Neural cell (in vitro differentiated cells): Measurements from ENCODE around the gene MAPK11. TPM values are rescaled to one million over a fixed set of nuclear protein-coding genes. Genes with fewer than 3 reads are reported as not detected.

ENCODE experiments used
- H2AFZ ChIP-seq: fragments of 200-600, 300-800 bp; sonication (generic), shearing (Covaris generic); 2 replicates; pipeline ENCODE4 v1.6.0; 2014; ENCODE audit warnings: low read depth, mild to moderate bottlenecking, antibody characterized with exemption, low read length, moderate library complexity
- H3F3A ChIP-seq: fragments of 200-600 bp; shearing (Covaris generic); 2 replicates; pipeline ENCODE4 v1.6.1; 2016; ENCODE audit warnings: mild to moderate bottlenecking, moderate library complexity, mixed read lengths, antibody characterized with exemption, low read length; ENCODE audit not compliant: insufficient read depth, poor library complexity, severe bottlenecking
- H3K27ac ChIP-seq: fragments of 200-600, 300-800 bp; sonication (generic), shearing (Covaris generic); 2 replicates; pipeline ENCODE4 v1.5.1; 2014; ENCODE audit warnings: mild to moderate bottlenecking, low read length, moderate library complexity
- H3K27me3 ChIP-seq: fragments of 300-800, 200-600 bp; sonication (generic), shearing (Covaris generic); 2 replicates; pipeline ENCODE4 v1.6.0; 2014; ENCODE audit warnings: mild to moderate bottlenecking, low read depth, low read length, moderate library complexity; ENCODE audit not compliant: insufficient read depth
- H3K36me3 ChIP-seq: fragments of 300-800, 200-600 bp; sonication (generic), shearing (Covaris generic); 2 replicates; pipeline ENCODE4 v1.5.1; 2014; ENCODE audit warnings: mild to moderate bottlenecking, antibody characterized with exemption, low read length, moderate library complexity; ENCODE audit not compliant: insufficient read depth
- H3K4me2 ChIP-seq: fragments of 300-800, 200-600 bp; sonication (generic), shearing (Covaris generic); 2 replicates; pipeline ENCODE4 v1.6.0; 2014; ENCODE audit warnings: mild to moderate bottlenecking, low read length
- H3K4me3 ChIP-seq: fragments of 300-800, 200-600 bp; sonication (generic), shearing (Covaris generic); 2 replicates; pipeline ENCODE4 v1.5.1; 2014; ENCODE audit warnings: mild to moderate bottlenecking, low read length, moderate library complexity
- H3K79me2 ChIP-seq: fragments of 200-600 bp; shearing (Covaris generic); replicated peaks from 2 replicates; pipeline ENCODE4 v1.6.0; 2014; ENCODE audit warnings: mild to moderate bottlenecking, low read length, moderate library complexity; ENCODE audit not compliant: insufficient read depth
- H3K9ac ChIP-seq: fragments of 300-800, 200-600 bp; sonication (generic), shearing (Covaris generic); 2 replicates; pipeline ENCODE4 v1.6.1; 2016; ENCODE audit warnings: mild to moderate bottlenecking, low read length, mixed read lengths
- H3K9me2 ChIP-seq: fragments of 200-600 bp; shearing (Covaris generic); 2 replicates; pipeline ENCODE4 v1.6.1; 2016; ENCODE audit warnings: mild to moderate bottlenecking, low read length, mixed read lengths; ENCODE audit not compliant: insufficient read depth
- H3K9me3 ChIP-seq: fragments of 200-600, 300-800 bp; sonication (generic), shearing (Covaris generic); 2 replicates; pipeline ENCODE4 v1.6.1; 2016; ENCODE audit warnings: mild to moderate bottlenecking, mixed run types, low read length, moderate library complexity, mixed read lengths
- H4K20me1 ChIP-seq: fragments of 200-600 bp; shearing (Covaris generic); 2 replicates; pipeline ENCODE4 v1.6.1; 2016; ENCODE audit warnings: mild to moderate bottlenecking, mixed run types; ENCODE audit not compliant: insufficient read depth
- CTCF ChIP-seq: fragments of 450-650 bp; IDR thresholded peaks from 2 replicates; pipeline ENCODE4 v1.5.1; 2014; ENCODE audit warnings: antibody characterized with exemption, mild to moderate bottlenecking, moderate library complexity; ENCODE audit not compliant: poor library complexity, severe bottlenecking
- EP300 ChIP-seq: fragments of 450-650 bp; conservative IDR thresholded peaks from 2 replicates; pipeline ENCODE4 v1.6.1; 2014; ENCODE audit warnings: antibody characterized with exemption, mild to moderate bottlenecking, moderate library complexity; ENCODE audit not compliant: poor library complexity, severe bottlenecking
- EZH2 ChIP-seq: fragments of 200-600, 300-800 bp; shearing (Covaris generic), sonication (generic); IDR thresholded peaks from 2 replicates; pipeline ENCODE4 v1.6.1; 2014; ENCODE audit warnings: antibody characterized with exemption, low read length, borderline replicate concordance, mild to moderate bottlenecking; ENCODE audit not compliant: insufficient read depth, poor library complexity, severe bottlenecking
- MXI1 ChIP-seq: fragments of 450-650 bp; conservative IDR thresholded peaks from 2 replicates; pipeline ENCODE4 v1.6.1; 2014; ENCODE audit warnings: antibody characterized with exemption, mild to moderate bottlenecking; ENCODE audit not compliant: poor library complexity, severe bottlenecking
- POLR2AphosphoS5 ChIP-seq: IDR thresholded peaks from 2 replicates; pipeline ENCODE4 v1.6.1; 2012
- RAD21 ChIP-seq: fragments of 450-650 bp; conservative IDR thresholded peaks from 2 replicates; pipeline ENCODE4 v1.6.1; 2014; ENCODE audit warnings: antibody characterized with exemption, mild to moderate bottlenecking, moderate library complexity
- SMC3 ChIP-seq: fragments of 450-650 bp; conservative IDR thresholded peaks from 2 replicates; pipeline ENCODE4 v1.6.1; 2014; ENCODE audit warnings: antibody characterized with exemption, mild to moderate bottlenecking, moderate library complexity; ENCODE audit not compliant: poor library complexity
- TAF1 ChIP-seq: IDR thresholded peaks from 2 replicates; pipeline ENCODE4 v1.6.1; 2012; ENCODE audit warnings: low read depth
- polyA plus RNA-seq: library from polyadenylated mRNA; depleted of rRNA; stranded (reverse); fragments of >200 nt; gene quantifications from 2 replicates; pipeline ENCODE4 v1.2.3, GENCODE V29; 2014
- TF ChIP-seq, protein P1 (sequence below): IDR thresholded peaks from 2 replicates; pipeline ENCODE4 v1.6.1; 2012; ENCODE audit warnings: borderline replicate concordance

MAPK11 gene
- polyA plus RNA-seq, 1 donor from 2014 or later = 36.3 TPM

DNA sequence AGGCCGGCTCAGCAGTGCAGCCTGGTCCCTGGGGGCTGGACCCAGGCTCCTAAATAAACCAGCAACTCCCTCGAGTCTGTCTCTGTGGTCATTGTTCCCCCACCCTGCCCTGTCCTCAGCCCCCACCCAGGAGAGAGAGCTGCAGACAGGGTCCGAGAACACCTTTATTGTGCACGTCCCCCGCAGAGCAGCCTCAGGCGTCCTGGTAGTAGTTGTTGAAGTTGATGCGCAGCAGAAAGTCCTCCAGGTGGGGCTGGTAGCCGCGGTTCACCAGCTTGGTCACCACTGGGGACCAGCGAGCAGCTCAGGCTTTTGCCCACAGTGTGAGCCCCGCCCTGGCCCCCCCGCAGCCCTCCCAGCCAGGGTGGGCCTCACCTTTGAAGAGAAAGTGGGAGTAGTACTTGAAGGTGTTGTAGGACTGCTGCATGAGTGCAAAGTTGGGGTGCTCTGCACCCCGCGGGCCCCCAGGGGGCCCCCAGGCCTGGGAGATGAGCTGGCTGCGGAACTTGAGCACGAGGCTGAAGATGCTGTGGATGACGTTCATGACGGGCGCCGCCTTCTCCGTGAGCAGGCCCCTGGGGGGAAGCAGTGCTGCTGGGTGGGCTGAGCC lies 52.5 kb downstream of the MAPK11 start:
- Histone ChIP-seq H3K4me2 (no peak overlapping the region), H3F3A (no peaks in the 10 kb centered on the region), H3K9ac (no peak overlapping the region), H3K79me2 (no peaks in the 10 kb centered on the region), H3K4me3 (no peak overlapping the region), H3K27ac (no peak overlapping the region), H3K9me2 (no peaks in the 10 kb centered on the region), H2AFZ (no peak overlapping the region), H3K9me3 (no peaks in the 10 kb centered on the region), H4K20me1 (no peaks in the 10 kb centered on the region), H3K27me3 (no peaks in the 10 kb centered on the region), H3K36me3 (no peaks in the 10 kb centered on the region)
- no peak for TF ChIP-seq TAF1
- no peak for TF ChIP-seq EP300
- TF ChIP-seq POLR2AphosphoS5 = no peak
- no peak for TF ChIP-seq MXI1
- no peak for TF ChIP-seq EZH2
- TF ChIP-seq SMC3 = no peak
- TF ChIP-seq CTCF = no peak
- TF ChIP-seq, protein P1, sequence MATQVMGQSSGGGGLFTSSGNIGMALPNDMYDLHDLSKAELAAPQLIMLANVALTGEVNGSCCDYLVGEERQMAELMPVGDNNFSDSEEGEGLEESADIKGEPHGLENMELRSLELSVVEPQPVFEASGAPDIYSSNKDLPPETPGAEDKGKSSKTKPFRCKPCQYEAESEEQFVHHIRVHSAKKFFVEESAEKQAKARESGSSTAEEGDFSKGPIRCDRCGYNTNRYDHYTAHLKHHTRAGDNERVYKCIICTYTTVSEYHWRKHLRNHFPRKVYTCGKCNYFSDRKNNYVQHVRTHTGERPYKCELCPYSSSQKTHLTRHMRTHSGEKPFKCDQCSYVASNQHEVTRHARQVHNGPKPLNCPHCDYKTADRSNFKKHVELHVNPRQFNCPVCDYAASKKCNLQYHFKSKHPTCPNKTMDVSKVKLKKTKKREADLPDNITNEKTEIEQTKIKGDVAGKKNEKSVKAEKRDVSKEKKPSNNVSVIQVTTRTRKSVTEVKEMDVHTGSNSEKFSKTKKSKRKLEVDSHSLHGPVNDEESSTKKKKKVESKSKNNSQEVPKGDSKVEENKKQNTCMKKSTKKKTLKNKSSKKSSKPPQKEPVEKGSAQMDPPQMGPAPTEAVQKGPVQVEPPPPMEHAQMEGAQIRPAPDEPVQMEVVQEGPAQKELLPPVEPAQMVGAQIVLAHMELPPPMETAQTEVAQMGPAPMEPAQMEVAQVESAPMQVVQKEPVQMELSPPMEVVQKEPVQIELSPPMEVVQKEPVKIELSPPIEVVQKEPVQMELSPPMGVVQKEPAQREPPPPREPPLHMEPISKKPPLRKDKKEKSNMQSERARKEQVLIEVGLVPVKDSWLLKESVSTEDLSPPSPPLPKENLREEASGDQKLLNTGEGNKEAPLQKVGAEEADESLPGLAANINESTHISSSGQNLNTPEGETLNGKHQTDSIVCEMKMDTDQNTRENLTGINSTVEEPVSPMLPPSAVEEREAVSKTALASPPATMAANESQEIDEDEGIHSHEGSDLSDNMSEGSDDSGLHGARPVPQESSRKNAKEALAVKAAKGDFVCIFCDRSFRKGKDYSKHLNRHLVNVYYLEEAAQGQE = no peak
- TF ChIP-seq RAD21 = no peak

GRCh38 chr22:50216684-50217520 lies 53.3 kb downstream of the MAPK11 start:
- no peak overlapping the region for H3K9ac ChIP-seq
- no peaks in the 10 kb centered on the region for H3K36me3 ChIP-seq
- no peaks in the 10 kb centered on the region for H3K9me3 ChIP-seq
- no peaks in the 10 kb centered on the region for H3K9me2 ChIP-seq
- H3F3A ChIP-seq = no peaks in the 10 kb centered on the region
- no peak overlapping the region for H3K4me3 ChIP-seq
- H3K4me2 ChIP-seq = no peak overlapping the region
- no peaks in the 10 kb centered on the region for H3K79me2 ChIP-seq
- no peak overlapping the region for H3K27ac ChIP-seq
- H2AFZ ChIP-seq = no peak overlapping the region
- no peaks in the 10 kb centered on the region for H3K27me3 ChIP-seq
- TF ChIP-seq TAF1 = no peak
- no peak for TF ChIP-seq POLR2AphosphoS5
- TF ChIP-seq, protein P1 = no peak
- no peak for TF ChIP-seq MXI1
- TF ChIP-seq EZH2 = no peak
- TF ChIP-seq CTCF = no peak
- TF ChIP-seq SMC3 = no peak
- no peaks in the 10 kb centered on the region for H4K20me1 ChIP-seq
